ENCODE results near the gene OCA2.
"Not testable (repeated sequence)": the region's sequence is repeated elsewhere in the genome, so short reads cannot be mapped to it uniquely, and the experiment has no call there.

Gene OCA2

GRCh38 chr15:27853624-27854455 is 245.3 kb downstream of the OCA2 start:
- no peak for DNase-seq (ENCODE audit: extremely low read depth in 1 of 2, low read depth in 1 of 2)

GRCh38 chr15:27851858-27852210 is 247.3 kb downstream of the OCA2 start:
- DNase-seq (ENCODE audit: extremely low read depth in 1 of 2, low read depth in 1 of 2), result no peak

GRCh38 chr15:27850981-27851857 is 247.9 kb downstream of the OCA2 start:
- no peak for DNase-seq (ENCODE audit: extremely low read depth in 1 of 2, low read depth in 1 of 2)

- no peak for DNase-seq (ENCODE audit: extremely low read depth in 1 of 2, low read depth in 1 of 2)
Measured at GRCh38 chr15:27850050-27850449, 249.1 kb downstream of the OCA2 start.

GRCh38 chr15:27848936-27849335 is 250.2 kb downstream of the OCA2 start:
- DNase-seq (ENCODE audit: extremely low read depth in 1 of 2, low read depth in 1 of 2), result not testable (repeated sequence)

GRCh38 chr15:27847775-27848710 is 251.1 kb downstream of the OCA2 start:
- DNase-seq (ENCODE audit: extremely low read depth in 1 of 2, low read depth in 1 of 2), result no peak

- no peak for DNase-seq (ENCODE audit: extremely low read depth in 1 of 2, low read depth in 1 of 2)
Measured at GRCh38 chr15:27846722-27847395, 252.3 kb downstream of the OCA2 start.

GRCh38 chr15:27845535-27846369 is 253.4 kb downstream of the OCA2 start:
- no peak for DNase-seq (ENCODE audit: extremely low read depth in 1 of 2, low read depth in 1 of 2)

GRCh38 chr15:27844018-27844666 is 255.0 kb downstream of the OCA2 start:
- DNase-seq (ENCODE audit: extremely low read depth in 1 of 2, low read depth in 1 of 2), result no peak

GRCh38 chr15:27843146-27843545 is 256.0 kb downstream of the OCA2 start:
- no peak for DNase-seq (ENCODE audit: extremely low read depth in 1 of 2, low read depth in 1 of 2)

- no peak for DNase-seq (ENCODE audit: extremely low read depth in 1 of 2, low read depth in 1 of 2)
Measured at GRCh38 chr15:27842526-27842925, 256.6 kb downstream of the OCA2 start.

GRCh38 chr15:27835233-27835939 is 263.7 kb downstream of the OCA2 start:
- no peak for DNase-seq (ENCODE audit: extremely low read depth in 1 of 2, low read depth in 1 of 2)

- no peak for DNase-seq (ENCODE audit: extremely low read depth in 1 of 2, low read depth in 1 of 2)
Measured at GRCh38 chr15:27834684-27835083, 264.4 kb downstream of the OCA2 start.

GRCh38 chr15:27833974-27834373 is 265.1 kb downstream of the OCA2 start:
- DNase-seq (ENCODE audit: extremely low read depth in 1 of 2, low read depth in 1 of 2), result no peak

GRCh38 chr15:27833178-27833577 is 265.9 kb downstream of the OCA2 start:
- DNase-seq (ENCODE audit: extremely low read depth in 1 of 2, low read depth in 1 of 2), result no peak

- DNase-seq (ENCODE audit: extremely low read depth in 1 of 2, low read depth in 1 of 2), result no peak
Measured at GRCh38 chr15:27832237-27832596, 266.9 kb downstream of the OCA2 start.

GRCh38 chr15:27831384-27832236 is 267.5 kb downstream of the OCA2 start:
- DNase-seq (ENCODE audit: extremely low read depth in 1 of 2, low read depth in 1 of 2), result no peak

Measured in stimulated activated CD8-positive, alpha-beta memory T cell treated with anti-CD3 and anti-CD28 coated beads, Interleukin-7, amount 100 ng/mL, for 48 hours (primary cell).